Prostate gland (tissue), 2 donors: ENCODE data around the gene WDR64.

Experiments
- CTCF ChIP-seq, 4 experiments: fragments of 200-600 bp in 2 of 4; fragments of 450-650 bp in 2 of 4; sonication (generic) in 2 of 4; IDR thresholded peaks; 1 replicate in 3 of 4; 2 replicates in 1 of 4; pipeline ENCODE4 v1.5.1; 2016 to 2019; ENCODE audit warnings: antibody characterized with exemption in 4 of 4, mild to moderate bottlenecking in 2 of 4, moderate library complexity in 2 of 4
- POLR2A ChIP-seq: fragments of 450-650 bp; IDR thresholded peaks from one replicate; pipeline ENCODE4 v1.6.1; 2016; ENCODE audit warnings: antibody characterized with exemption, mild to moderate bottlenecking

GRCh38 chr1:241822846-241823245 lies 170.8 kb downstream of the WDR64 start:
- TF ChIP-seq CTCF (IDR thresholded peaks at IDR 0.05) (no peak), POLR2A (no peak)
